HCT116 (cell line): ENCODE measurements around the gene PPIL1.

Source experiments
- CBX3 ChIP-seq: IDR thresholded peaks from 2 replicates; pipeline ENCODE4 v1.6.1; 2012; ENCODE audit warnings: low read depth
- EZH2phosphoT487 ChIP-seq: fragments of 200-600 bp; IDR thresholded peaks from 2 replicates; pipeline ENCODE4 v1.6.1; 2018; ENCODE audit warnings: antibody characterized with exemption, borderline replicate concordance
- POLR2A ChIP-seq: IDR thresholded peaks from 2 replicates; pipeline ENCODE4 v1.7.0; 2011; ENCODE audit warnings: borderline replicate concordance; ENCODE audit not compliant: insufficient read depth, insufficient read length; ENCODE audit errors: extremely low read depth
- SIN3A ChIP-seq: IDR thresholded peaks from 2 replicates; pipeline ENCODE4 v1.6.1; 2012; ENCODE audit warnings: low read depth
- SRF ChIP-seq: IDR thresholded peaks from 2 replicates; pipeline ENCODE4 v1.6.1; 2012; ENCODE audit warnings: low read depth
- YY1 ChIP-seq: IDR thresholded peaks from 2 replicates; pipeline ENCODE4 v1.6.1; 2011; ENCODE audit warnings: low read length, low read depth, moderate library complexity, mild to moderate bottlenecking; ENCODE audit not compliant: insufficient replicate concordance; ENCODE audit errors: extremely low read depth
- TF ChIP-seq, protein P1 (sequence below), 3 experiments: fragments of 200-600 bp in 1 of 3; sonication (generic) in 1 of 3; IDR thresholded peaks in 2 of 3; conservative IDR thresholded peaks in 1 of 3; 2 replicates each; pipeline ENCODE4 v1.5.1; 2012 to 2017; ENCODE audit warnings: low read depth in 2 of 3, low read length in 2 of 3, antibody characterized with exemption in 1 of 3, borderline replicate concordance in 1 of 3, control low read depth in 1 of 3, mild to moderate bottlenecking in 1 of 3, mixed read lengths in 1 of 3, mixed run types in 1 of 3, moderate library complexity in 1 of 3; ENCODE audit not compliant: insufficient read depth in 1 of 3

DNA sequence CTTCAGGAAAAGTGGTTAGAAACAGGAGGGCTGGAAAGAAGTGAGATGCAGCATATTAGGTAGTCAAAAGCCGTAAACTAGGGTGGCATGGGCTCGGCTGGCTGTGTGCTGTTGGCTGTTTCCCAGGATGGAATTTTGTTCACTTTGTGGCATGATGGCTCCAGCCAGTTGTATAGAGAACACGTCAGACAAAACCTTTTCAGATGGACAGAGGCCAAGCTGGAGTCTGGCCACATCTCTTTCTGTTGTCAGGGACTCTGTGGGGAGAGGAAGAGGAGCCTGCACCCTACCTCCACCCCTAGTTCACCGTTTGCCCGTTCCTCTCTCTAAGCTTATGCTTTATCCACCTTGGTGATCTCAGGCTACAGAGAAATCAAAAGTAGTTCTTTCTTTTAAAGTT, 33.2 kb upstream of the PPIL1 start:
- no peak for TF ChIP-seq EZH2phosphoT487
- TF ChIP-seq, protein P1, sequence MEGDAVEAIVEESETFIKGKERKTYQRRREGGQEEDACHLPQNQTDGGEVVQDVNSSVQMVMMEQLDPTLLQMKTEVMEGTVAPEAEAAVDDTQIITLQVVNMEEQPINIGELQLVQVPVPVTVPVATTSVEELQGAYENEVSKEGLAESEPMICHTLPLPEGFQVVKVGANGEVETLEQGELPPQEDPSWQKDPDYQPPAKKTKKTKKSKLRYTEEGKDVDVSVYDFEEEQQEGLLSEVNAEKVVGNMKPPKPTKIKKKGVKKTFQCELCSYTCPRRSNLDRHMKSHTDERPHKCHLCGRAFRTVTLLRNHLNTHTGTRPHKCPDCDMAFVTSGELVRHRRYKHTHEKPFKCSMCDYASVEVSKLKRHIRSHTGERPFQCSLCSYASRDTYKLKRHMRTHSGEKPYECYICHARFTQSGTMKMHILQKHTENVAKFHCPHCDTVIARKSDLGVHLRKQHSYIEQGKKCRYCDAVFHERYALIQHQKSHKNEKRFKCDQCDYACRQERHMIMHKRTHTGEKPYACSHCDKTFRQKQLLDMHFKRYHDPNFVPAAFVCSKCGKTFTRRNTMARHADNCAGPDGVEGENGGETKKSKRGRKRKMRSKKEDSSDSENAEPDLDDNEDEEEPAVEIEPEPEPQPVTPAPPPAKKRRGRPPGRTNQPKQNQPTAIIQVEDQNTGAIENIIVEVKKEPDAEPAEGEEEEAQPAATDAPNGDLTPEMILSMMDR (IDR thresholded peaks at IDR 0.05 in 2 of 3, conservative IDR thresholded peaks at IDR 0.05 in 1 of 3; ENCODE audit: borderline replicate concordance in 1 of 3, insufficient read depth in 1 of 3, low read depth in 2 of 3, low read length in 2 of 3) = no peak
- TF ChIP-seq YY1 = no peak
- TF ChIP-seq POLR2A = no peak
- no peak for TF ChIP-seq CBX3
- TF ChIP-seq SIN3A = no peak
- no peak for TF ChIP-seq SRF
